HG03064 (cell line): ENCODE data around the gene ST6GALNAC5.

ENCODE experiments used
- ATAC-seq: cut with Tn5 transposase; IDR thresholded peaks from one replicate; pipeline ENCODE4 v1.9.1; 2021; ENCODE audit warnings: low read depth; ENCODE audit not compliant: unreplicated experiment

ST6GALNAC5 gene

DNA sequence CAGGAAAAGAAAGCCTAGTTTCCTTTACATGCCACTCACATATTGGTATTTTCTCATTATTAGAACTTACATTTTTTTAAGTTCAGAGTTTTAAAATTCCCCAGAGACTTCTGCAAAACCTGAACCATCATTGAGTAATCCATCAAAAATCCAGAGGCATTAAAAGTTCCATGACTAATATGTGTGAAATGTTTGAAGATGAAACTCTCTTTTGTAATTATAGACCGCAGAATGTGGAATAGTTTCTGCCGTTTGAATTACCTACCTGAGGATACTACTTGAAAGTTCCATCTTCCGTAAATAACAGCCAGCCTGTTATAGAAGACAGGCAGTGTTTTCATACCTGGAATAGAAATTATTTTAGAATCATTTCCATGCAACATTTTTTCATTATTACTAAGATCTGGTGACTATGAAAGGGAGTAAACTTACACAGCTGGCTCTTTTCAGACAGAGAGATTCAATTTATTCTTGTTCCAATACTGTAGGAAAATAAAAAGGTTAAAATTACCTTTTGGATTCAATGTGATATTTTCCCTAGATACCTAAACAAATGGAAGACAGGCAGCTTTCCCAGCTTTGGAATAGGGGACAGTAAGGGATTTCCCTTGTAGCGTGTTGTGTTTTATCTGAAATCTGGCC, 131.4 kb downstream of the ST6GALNAC5 start:
- ATAC-seq = no peak

DNA sequence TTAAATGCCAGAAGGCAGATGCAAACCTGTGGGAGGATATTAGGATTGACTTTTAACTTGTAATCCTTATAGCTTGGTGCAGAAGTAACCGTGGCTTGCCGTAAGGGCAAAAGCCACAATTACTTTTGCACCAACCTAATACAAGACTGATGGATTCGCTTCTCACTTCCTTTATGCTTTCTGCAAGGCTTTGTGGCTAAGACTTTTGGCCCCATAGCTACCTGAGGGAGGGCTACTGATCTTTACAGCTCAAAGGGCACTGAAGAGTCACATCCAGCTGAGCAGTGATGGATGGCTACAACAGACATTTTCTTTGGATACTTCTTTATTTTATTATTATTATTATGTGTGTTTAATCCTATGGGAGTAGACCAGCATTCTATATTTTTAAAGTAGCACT, 140.4 kb downstream of the ST6GALNAC5 start:
- ATAC-seq = no peak

DNA sequence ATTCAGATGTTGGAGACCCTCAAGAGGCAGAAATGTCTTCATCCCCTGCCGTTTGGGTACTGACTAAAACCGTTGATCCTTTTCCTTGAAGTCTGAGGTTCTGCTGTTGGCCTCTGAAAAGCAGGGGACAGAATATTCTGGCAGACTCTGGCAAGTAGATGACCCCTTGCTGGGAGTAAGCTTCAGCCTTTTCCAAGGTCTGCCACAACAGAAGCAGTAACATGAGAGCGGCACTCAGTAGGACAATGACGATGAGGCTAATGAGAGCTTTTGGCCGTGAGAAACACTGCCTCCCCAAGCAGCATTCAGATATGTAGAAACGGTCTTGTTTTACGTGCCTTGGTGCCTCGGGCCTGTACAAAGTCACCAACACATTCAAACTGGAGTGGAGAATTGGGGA, 143.7 kb downstream of the ST6GALNAC5 start:
- no peak for ATAC-seq

DNA sequence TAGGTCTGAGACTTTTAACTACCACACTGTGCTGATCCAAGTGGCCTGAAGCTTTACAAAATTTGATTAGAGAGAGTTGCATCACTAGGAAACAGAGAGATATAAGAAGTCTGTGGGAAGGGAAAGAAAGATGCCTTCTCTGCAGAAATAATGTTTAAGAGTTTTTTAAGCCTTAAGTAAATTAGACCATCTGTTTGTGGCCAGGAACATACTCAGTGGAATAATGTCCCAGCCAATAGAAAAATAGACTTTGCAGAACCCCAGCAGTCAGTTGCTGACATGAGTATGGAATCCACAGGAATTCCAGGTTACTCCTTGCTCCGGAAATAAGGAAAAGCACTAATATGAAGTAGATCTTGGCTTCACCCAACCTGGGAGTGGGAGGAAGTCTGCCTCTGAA, 144.8 kb downstream of the ST6GALNAC5 start:
- ATAC-seq = no peak

DNA sequence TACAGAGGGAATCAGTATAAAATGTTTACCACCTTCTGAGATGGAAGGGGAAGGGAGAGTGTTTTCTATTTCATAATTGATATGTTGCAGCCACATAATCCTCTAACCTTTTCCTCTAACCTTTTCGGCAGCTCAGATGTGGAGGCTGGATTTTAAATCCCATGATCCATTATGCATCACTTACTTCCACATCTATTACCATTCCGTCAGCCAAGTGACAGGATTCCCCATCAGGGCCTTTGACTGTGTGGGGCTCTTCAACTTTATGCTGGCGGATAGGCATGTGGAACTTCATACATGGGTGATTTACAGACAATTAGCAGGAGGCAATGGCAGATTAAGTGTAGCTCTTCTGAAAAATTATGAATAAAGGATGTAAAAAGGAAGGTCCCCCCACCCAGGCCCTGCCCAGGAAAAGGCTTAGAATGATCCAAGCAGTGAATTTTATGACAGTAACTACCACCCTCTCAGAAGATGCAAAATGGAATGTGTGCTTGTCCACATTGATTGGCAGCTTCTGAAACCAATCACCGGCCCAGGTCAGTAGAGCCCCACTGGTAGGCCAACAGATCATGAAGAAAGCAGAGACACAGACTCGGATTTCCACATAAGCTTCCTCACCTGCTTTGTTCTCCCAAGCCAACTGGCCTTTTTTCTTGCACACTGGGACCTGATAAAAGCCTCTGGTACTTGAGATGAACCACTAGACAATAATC, 147.0 kb downstream of the ST6GALNAC5 start:
- ATAC-seq = no peak

DNA sequence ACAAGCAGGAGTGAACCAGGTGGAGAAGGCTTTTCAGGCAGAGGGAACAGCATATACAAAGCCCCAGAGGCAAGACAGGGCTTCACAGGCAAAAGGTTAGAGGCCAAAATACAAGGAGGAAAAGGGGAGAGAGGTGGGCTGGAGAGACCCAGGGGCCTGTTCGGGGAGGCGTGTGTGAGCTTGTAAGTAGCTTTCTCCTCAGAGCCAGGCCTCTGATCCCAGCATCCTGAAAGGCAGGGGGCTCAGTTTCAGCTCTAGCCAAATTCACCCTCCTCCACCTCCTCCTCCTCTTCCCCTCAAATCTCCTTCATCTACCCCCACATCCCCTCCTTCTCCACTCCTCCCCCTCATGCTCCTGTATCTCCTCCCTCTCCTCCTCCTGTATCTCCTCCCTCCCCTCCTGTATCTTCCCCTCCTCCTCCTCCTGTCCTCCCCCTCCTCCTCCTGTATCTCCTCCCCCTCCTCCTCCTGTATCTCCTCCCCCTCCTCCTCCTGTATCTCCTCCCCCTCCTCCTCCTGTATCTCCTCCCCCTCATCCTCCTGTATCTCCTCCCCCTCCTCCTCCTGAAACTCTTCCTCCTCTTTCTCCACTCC, 148.6 kb downstream of the ST6GALNAC5 start:
- ATAC-seq = no peak

DNA sequence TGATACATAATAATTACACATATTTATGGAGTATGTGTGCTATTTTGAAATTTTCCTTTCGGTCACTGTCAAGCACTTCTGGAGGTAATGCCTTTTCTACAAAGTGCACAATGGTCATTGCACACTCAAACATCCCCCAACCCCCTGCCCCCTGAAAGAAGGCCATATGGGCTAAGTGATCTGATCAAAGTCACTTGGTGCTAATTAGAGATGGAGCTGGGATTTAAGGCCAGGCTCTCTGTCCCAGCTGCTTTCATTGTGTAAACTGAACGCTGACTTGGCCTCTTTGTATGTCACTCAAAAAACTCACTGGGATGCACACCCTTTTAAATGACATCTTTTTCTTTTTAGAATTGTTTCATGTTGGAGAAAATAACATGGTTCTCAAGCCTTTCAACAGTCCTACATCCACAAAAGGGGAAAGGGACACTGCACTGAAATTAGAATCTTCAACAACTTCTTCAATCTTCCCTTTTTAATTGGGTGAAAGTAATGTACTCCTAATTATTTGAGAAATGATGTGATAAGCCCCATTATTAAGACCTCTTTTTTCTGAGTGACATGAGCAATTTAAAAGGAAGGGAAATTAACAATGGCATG, 149.2 kb downstream of the ST6GALNAC5 start:
- ATAC-seq = no peak

DNA sequence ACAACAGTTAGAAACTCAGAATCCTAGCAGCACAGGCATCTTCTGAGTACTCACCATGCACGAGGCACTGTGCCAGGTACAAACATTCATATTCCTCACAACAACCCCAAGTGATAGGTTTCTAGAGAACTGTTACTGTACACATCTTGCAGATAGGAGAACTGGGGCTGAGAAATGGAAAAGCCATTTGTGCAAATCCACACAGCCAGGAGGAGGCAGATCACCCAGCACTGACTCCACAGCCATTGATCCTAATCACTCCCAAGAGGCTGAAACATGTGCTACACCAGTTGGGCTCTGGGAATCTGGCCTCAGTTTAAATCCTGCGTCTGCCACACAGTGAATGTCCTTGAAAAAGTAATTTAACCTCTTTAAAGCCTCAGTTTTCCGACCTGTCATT, 151.0 kb downstream of the ST6GALNAC5 start:
- ATAC-seq = no peak

DNA sequence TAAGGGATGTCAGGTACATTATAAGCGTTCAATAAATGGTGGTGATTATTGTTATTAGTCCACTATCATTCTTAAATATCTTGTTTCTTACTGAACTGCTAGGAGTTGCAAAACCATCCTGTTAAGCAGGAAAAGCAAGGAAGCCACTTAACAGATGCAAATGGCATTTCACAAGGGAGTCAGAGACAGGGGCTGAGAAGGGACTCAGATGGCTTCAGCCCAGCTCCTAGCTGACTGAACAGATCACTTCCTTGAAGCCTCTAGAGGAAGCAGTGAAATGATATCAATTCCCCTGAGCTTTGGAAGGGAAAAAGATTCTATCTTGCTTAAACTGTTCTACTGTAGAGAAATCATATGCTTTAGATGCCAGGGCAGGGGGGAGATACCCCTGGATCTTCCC, 151.5 kb downstream of the ST6GALNAC5 start:
- ATAC-seq = no peak

DNA sequence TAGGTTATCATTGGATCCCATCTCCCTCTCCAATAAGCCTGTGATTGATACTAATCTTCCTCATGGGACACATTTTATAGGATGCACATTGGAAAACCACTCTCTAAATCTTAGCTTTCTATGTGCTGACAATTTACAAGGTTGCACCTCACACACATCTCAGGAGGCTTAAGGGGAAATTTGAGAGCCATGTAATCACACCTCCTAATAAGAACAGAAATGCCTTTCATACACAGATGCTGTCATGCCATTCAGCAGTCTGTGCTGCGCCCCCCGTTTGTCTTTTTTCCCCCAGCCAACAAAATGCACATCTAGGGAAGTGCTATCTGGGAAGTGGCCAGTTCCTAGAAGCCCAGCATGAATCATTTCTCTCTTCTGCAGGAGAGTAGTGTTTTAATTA, 154.5 kb downstream of the ST6GALNAC5 start:
- no peak for ATAC-seq

DNA sequence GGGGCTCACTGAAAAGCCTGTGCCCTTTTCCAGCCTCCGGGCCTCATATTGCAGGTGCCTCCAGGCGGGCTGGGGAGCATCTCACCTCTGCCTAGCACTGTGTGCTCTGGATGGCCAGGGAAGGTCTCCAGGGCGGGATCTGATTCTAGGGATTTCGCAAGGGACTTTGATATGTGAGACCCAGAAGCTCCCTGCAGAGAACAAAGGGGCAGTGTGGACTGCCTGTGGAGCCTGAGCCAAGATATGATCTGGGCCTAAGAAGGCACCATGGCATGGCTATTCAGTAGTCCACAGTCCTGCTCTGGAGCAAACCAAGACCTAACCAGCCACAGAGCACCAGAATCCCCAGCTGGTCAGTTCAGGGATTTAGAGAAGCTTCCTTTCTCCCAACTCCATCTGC, 157.2 kb downstream of the ST6GALNAC5 start:
- ATAC-seq = no peak

DNA sequence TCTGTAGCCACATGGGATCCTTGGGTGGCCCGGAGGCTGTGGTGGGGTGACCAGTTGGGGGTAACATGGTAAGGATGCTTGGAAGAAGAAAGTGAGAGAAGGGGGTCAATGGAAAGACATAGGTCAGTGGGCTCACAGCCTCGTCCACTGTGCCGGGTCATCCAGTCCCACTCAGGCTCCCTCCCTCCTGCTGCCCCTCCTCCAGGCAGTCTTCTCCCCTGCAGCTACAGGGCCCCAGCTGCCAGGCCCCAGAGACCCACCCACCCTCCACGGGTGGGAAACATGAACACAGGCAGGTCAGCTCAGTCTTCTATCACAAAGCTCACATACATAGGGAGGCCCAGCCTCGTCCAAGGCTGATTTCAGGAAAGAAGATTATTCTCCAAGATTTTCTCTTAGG, 158.3 kb downstream of the ST6GALNAC5 start:
- no peak for ATAC-seq

DNA sequence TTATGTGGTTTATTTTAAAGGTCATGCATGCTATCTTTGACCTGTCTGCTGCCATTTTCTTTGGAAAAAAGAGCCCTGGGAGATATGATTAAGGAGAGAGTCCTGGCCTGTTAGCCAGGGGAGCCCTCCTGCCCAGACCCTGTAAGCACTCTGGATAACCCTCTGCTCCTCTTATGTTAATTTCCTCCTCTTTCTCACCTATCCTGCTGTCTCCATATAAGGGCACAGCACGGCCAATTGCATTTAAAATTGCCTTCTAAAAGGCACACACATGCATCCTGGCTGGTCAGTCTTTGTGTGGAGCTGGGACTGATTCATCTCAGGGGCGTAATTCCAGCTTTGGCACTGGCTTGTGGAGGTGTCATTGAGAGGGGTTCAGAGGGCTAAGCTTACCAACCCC, 158.9 kb downstream of the ST6GALNAC5 start:
- no peak for ATAC-seq

DNA sequence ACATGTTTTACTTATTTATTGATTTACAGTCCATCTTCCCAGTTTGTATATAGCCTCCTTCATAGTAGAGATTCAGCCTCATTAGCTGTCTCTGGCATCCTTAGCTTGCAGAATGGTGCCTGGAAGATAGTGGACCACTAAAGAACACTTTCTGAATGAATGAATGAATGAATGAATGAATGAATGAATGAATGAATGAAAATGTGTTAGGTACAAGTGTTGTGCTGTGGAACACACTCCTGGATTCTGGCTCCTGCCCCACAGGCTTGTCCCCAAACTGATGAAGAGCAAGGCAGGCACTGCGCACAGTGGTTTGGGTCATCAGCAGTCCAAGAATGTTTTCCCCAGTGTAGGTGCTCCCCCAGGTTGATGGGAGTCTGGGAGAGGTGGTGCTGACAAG, 159.4 kb downstream of the ST6GALNAC5 start:
- ATAC-seq = no peak

DNA sequence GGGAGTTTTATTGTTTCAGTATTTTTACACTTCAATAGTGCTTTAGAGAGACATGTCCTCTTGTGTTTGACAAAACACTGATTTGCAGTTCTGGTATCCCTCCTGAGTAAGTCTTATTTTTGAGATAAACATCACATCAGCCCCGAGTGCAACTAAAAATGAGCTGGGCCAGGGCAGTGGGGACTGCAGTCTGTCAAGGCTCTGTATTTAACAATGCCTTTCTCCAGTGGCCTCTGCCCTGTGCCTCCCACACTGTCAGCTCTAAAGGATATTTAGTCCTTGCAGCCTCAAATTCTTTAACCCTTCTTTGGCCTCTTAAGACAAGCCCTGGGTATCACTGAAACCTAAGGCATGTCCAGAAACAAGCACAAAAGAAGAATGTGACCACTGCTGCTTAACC, 160.6 kb downstream of the ST6GALNAC5 start:
- ATAC-seq = no peak

DNA sequence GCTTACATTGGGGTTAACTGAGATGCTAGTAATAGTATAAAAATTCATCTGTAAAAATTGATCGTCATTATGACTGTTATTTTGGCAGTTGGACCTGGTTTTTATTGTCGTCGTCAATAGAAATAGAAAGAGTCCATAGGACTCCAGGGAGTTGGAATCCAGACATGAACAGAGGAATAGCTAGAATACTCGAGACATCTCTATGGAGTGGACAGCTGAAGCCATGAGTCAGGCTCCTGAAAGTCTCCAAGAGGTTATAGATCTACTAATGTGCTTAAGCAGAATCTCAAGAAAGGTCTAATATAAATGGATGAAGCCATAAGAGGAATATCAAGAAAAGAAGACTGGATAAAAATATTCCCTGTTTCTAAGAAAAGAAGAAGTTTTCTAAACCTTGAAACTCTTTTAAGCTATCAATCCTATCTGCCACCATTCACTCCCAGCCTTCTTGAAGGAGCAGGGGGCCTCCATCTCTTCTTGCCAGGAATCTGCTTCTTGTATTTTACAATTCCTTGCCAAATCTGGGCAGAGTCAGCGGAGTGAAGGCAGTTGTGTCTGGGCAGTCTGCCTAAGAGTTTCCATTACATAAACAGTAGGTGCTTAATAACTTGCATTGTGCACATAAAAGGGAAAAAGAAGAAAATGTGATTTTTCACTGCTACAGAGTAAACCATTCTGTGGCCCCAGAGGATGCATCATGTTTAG, 163.3 kb downstream of the ST6GALNAC5 start:
- ATAC-seq = no peak

DNA sequence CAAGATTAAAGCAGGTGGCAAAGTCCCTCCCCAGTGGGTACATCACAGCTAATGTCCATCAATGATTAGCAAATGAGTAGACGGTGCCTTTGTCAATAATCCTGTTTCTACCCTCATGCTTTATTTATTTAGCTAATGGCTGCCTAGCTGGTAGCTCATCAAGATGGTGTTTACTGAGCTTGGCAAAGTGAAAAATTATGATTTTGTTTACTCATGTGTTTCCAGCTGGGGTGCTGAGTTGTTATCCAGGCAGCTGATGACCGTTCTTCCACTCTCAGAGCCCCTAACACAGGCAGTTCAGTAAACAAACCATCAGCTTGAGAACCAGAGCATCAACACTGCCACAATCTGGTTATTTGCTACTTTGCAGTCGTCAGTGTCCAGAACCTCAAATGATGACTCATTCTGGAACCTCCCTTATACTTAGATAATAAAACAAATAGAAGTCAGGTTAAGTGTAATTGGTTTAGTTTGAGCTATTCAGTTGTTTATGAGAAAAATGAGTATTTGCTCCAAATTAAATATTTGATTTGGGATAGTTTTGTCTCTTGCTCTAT, 163.9 kb downstream of the ST6GALNAC5 start:
- no peak for ATAC-seq

DNA sequence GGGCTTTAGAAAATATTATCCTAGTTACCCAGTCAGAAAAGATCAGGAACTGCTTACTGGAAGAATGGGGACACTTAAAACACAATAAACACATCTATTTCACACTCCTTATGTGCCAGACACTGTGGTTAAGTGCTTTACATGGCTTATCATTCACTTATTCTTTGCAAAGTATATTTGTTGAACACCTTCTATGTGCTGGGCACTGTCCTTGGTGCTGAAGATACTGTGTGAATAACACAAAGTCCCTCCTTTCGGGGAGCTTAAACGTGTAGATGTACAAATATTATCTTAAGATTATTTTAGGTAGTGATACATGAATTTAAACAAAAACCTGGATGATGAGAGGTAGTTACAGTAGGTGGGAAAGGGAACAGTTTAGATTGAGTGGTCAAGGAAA, 169.3 kb downstream of the ST6GALNAC5 start:
- ATAC-seq = no peak

DNA sequence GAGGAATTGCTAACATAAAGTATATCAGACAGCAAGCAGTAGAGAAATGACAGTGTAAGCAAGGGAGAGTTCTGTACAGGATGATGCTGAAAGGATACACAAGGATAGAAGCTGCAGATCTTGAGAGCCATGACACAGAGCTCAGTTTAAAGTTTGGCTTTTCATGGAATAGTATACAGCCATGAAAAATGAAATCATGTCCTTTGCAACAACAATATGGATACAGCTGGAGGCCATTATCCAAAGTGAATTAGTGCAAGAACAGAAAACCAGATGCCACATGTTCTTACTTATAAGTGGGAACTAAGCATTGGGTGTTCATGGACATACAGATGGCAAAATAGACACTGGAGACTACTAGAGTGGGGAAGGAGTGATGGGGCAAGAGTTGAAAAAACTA, 169.8 kb downstream of the ST6GALNAC5 start:
- ATAC-seq = no peak

DNA sequence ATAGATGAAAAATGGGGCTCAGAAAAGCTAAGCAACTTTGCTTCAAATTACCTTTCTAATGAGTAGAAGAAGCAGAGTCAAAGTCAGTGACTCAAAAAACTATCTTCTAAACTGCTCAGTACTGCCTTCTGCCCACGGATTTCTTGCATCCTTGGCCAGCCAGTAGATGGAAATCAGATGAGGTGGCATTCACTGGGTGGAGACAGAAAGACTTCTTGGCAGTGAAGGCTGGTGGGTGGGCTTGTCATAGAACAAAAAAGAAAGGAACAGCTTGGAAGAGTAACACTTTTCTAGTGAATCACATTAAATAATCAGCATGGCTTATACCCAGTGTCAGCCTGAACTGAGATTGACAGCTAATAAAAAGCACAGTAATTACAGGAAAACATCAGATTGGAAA, 170.7 kb downstream of the ST6GALNAC5 start:
- no peak for ATAC-seq

DNA sequence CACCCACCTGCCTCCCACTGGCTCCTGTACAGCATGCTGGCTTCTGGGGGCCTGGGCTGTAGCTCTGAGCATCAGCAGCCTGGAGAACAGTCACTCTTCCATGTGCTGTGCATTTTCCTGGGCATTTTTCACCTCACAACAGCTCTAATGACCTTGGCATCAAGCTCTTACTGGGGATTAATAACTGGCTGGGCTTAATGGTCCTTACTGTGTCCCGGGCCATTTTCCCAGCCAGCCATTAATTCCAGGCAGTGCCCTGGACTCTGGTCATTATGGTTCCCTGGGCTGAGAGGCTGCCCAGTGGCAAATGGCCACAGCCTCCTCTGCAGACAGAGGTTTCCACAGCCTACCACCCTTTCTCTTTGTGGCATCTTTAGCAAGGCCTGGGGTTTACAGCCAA, 171.8 kb downstream of the ST6GALNAC5 start:
- ATAC-seq = no peak
